ENCODE measurements around the gene NAV2.

NAV2 gene

GRCh38 chr11:19989191-19989590, 276.6 kb downstream of the NAV2 start:
- Histone ChIP-seq H3K79me2 (ENCODE audit: low read length) (no peaks in the 10 kb centered on the region), H3K9me2 (replicated peaks; ENCODE audit: insufficient read depth, low read length) (no peaks in the 10 kb centered on the region), H3K4me1 (ENCODE audit: low read length) (peaks cover 8% of the 10 kb centered on the region), H3K9me3 (replicated peaks; ENCODE audit: insufficient read depth, low read length) (no peaks in the 10 kb centered on the region), H3K36me3 (replicated peaks; ENCODE audit: insufficient read depth, low read length) (no peaks in the 10 kb centered on the region), H3K4me2 (ENCODE audit: low read depth, low read length) (no peak overlapping the region), H3F3A (ENCODE audit: insufficient read depth, low read length) (no peaks in the 10 kb centered on the region), H2AFZ (ENCODE audit: low read length) (no peak overlapping the region), H4K20me1 (ENCODE audit: insufficient read depth, low read length) (no peaks in the 10 kb centered on the region), H3K9ac (ENCODE audit: low read length) (no peak overlapping the region), H3K4me3 (ENCODE audit: low read length) (no peak overlapping the region), H3K27me3 (replicated peaks; ENCODE audit: insufficient read depth, low read length) (no peaks in the 10 kb centered on the region), H3K27ac (ENCODE audit: low read length) (no peak overlapping the region)
- no peak for TF ChIP-seq EZH2phosphoT487 (IDR thresholded peaks at IDR 0.05; ENCODE audit: low read length)
- TF ChIP-seq CTCF (IDR thresholded peaks at IDR 0.05; ENCODE audit: low read length): no peak
- no peak for TF ChIP-seq EZH2 (optimal IDR thresholded peaks at IDR 0.05; ENCODE audit: low read depth, low read length)
- no peak for DNase-seq

- no peak overlapping the region for H3K9ac ChIP-seq (ENCODE audit: low read length)
- H3K4me1 ChIP-seq (ENCODE audit: low read length): peaks cover 8% of the 10 kb centered on the region
- no peak overlapping the region for H3K4me3 ChIP-seq (ENCODE audit: low read length)
- no peaks in the 10 kb centered on the region for H3K36me3 ChIP-seq (replicated peaks; ENCODE audit: insufficient read depth, low read length)
- H3K27me3 ChIP-seq (replicated peaks; ENCODE audit: insufficient read depth, low read length): no peaks in the 10 kb centered on the region
- H3K9me2 ChIP-seq (replicated peaks; ENCODE audit: insufficient read depth, low read length): no peaks in the 10 kb centered on the region
- peak; percentile 31 for DNase-seq
- no peaks in the 10 kb centered on the region for H3F3A ChIP-seq (ENCODE audit: insufficient read depth, low read length)
- TF ChIP-seq CTCF (IDR thresholded peaks at IDR 0.05; ENCODE audit: low read length) (no peak), EZH2phosphoT487 (IDR thresholded peaks at IDR 0.05; ENCODE audit: low read length) (no peak), EZH2 (optimal IDR thresholded peaks at IDR 0.05; ENCODE audit: low read depth, low read length) (no peak)
- H3K9me3 ChIP-seq (replicated peaks; ENCODE audit: insufficient read depth, low read length): no peaks in the 10 kb centered on the region
- H4K20me1 ChIP-seq (ENCODE audit: insufficient read depth, low read length): no peaks in the 10 kb centered on the region
- no peaks in the 10 kb centered on the region for H3K79me2 ChIP-seq (ENCODE audit: low read length)
- H3K27ac ChIP-seq (ENCODE audit: low read length): no peak overlapping the region
- no peak overlapping the region for H2AFZ ChIP-seq (ENCODE audit: low read length)
- no peak overlapping the region for H3K4me2 ChIP-seq (ENCODE audit: low read depth, low read length)
Observed at GRCh38 chr11:19992162-19992561, 279.5 kb downstream of the NAV2 start.

GRCh38 chr11:19992998-19993397, 280.4 kb downstream of the NAV2 start:
- Histone ChIP-seq H3K4me2 (ENCODE audit: low read depth, low read length) (no peak overlapping the region), H3K36me3 (replicated peaks; ENCODE audit: insufficient read depth, low read length) (no peaks in the 10 kb centered on the region), H3K4me1 (ENCODE audit: low read length) (peaks cover 8% of the 10 kb centered on the region), H3K79me2 (ENCODE audit: low read length) (no peaks in the 10 kb centered on the region), H3K9me2 (replicated peaks; ENCODE audit: insufficient read depth, low read length) (no peaks in the 10 kb centered on the region), H3F3A (ENCODE audit: insufficient read depth, low read length) (no peaks in the 10 kb centered on the region), H3K9me3 (replicated peaks; ENCODE audit: insufficient read depth, low read length) (no peaks in the 10 kb centered on the region), H2AFZ (ENCODE audit: low read length) (no peak overlapping the region), H3K9ac (ENCODE audit: low read length) (no peak overlapping the region), H3K27ac (ENCODE audit: low read length) (no peak overlapping the region), H3K27me3 (replicated peaks; ENCODE audit: insufficient read depth, low read length) (no peaks in the 10 kb centered on the region), H3K4me3 (ENCODE audit: low read length) (no peak overlapping the region), H4K20me1 (ENCODE audit: insufficient read depth, low read length) (no peaks in the 10 kb centered on the region)
- no peak for TF ChIP-seq CTCF (IDR thresholded peaks at IDR 0.05; ENCODE audit: low read length)
- TF ChIP-seq EZH2 (optimal IDR thresholded peaks at IDR 0.05; ENCODE audit: low read depth, low read length): no peak
- TF ChIP-seq EZH2phosphoT487 (IDR thresholded peaks at IDR 0.05; ENCODE audit: low read length): no peak
- DNase-seq: no peak
